NCI-H82 (cell line): ENCODE results near the gene KHDRBS1.
"Not testable (repeated sequence)": the region's sequence is repeated elsewhere in the genome, so short reads cannot be mapped to it uniquely, and the experiment has no call there.

Experiments used
- DNase-seq: peaks from one replicate; lab custom pipeline; 2025; lab: John Stamatoyannopoulos, UW

The KHDRBS1 gene

DNA sequence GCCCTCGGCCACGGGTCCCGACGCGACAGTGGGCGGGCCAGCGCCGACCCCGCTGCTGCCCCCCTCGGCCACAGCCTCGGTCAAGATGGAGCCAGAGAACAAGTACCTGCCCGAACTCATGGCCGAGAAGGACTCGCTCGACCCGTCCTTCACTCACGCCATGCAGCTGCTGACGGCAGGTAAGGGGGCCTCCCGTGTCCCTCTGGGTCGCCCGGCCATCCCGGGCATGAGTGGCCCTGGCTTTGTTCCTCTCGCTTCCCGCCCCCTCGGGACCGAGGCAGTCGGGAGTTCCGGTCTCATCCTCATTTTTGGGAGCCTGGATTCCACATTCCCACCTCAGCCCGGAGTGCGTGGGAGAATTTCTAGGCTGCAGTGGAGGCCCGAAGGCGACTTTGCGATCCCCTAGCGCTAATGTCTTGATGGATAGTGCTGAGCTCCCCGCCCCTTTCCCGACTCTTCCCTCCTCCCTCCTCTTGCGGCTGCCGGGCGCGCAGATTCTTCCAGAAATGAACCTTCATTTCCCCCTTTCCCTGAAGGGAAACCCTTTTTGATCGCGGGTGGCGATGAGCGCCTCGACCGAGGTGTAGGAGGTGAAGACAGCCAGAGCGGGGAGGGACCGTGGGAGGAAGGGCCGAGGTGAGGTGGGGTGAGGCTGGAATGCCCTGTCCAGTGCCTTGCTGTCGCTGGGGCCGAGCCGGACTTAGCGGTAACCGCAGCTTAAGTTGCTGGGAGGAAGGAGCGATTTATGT is 705 bp downstream of the KHDRBS1 start:
- peak; percentile 72 for DNase-seq

DNA sequence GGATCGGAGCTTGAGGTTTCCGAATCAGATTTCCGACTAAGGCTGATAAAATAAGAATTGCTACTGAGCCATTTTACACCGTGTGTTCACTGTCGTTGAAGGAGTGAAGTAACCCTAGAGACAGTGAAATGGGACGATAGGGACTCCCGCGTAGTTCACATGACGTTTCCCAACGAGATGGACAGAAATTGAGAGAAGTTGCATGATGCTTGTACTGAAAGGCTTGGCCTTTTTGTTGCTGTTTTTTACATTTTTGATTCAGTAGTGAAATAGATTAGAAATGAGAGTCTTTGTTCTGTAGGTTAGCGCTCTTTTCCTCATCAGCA is 1.2 kb downstream of the KHDRBS1 start:
- DNase-seq, result no peak

DNA sequence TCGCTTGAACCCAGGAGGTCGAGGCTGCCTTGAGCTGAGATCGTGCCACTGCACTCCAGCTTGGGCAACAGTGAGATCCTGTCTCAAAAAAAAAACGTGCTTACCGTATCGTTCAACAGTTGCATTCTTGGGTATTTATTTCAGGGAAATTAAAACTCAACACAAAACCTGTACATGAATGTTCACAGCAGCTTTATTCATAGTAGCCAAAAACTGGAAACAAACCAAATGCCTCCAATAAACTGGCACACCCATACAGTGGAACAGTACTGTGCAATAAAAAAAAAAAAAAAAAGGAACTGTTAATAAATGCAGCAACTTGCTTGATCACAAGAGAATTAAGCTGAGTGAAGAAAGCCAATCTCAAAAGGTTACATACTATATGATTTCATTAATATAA is 6.7 kb downstream of the KHDRBS1 start:
- no peak for DNase-seq

- not testable (repeated sequence) for DNase-seq
Observed at GRCh38 chr1:32021574-32022018, 7.9 kb downstream of the KHDRBS1 start.

DNA sequence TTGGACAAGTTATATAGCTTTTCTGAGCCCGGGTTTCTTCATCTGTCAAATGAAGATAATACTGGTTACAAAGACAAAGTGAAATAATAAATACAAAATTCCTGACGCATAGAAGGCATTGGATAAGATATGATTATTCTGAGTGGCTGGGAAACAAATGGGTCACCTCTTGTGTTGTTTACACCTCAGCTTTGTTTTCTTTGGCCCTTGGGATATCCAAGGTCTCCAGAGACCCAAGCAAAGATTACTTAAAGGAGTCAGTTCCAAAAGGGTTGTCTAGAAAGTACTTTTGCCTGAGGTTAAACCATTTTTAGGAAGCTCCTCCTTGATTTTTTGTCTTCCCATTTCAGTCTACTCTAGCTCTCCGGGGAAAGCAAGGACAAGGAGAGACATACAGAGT is 9.7 kb downstream of the KHDRBS1 start:
- no peak for DNase-seq

DNA sequence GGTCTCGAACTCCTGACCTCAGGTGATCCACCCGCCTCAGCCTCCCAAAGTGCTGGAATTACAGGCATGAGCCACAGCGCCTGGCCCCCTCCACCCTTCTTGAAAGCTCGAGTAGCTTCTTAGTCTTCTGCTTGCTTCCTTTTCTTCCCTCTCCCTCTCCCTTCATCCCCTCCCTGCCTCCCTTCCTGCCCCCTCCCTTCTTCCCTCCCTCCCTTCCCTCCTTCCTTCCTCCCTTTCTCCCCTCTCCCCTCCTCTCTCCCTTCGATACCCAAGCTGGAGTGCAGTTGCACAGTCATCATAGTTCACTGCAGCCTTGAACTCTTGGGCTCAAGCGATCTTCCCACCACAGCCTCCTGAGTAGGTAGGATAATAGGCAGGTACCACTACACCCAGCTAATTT is 11.8 kb downstream of the KHDRBS1 start:
- no peak for DNase-seq

DNA sequence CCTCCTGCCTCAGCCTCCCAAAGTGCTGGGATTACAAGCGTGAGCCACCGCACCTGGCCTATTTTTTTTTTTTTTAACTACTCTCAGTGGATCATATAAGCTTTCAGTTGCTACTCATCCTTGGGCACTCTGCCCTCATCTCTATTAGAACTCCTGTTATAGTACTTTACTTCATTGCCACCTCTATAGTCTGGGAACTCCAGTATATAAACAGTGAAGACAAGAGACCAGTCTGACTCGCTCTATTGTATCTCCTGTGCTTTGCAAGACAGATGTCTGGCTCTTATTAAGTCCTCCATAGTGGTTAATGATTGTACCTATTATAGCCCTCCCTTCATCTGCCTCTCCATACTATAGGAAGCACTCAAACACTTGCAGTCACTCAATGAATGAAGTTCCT is 15.1 kb downstream of the KHDRBS1 start:
- peak; percentile 18 for DNase-seq

- DNase-seq, result peak; percentile 73
Observed at GRCh38 chr1:32031578-32032274, 18.1 kb downstream of the KHDRBS1 start.

DNA sequence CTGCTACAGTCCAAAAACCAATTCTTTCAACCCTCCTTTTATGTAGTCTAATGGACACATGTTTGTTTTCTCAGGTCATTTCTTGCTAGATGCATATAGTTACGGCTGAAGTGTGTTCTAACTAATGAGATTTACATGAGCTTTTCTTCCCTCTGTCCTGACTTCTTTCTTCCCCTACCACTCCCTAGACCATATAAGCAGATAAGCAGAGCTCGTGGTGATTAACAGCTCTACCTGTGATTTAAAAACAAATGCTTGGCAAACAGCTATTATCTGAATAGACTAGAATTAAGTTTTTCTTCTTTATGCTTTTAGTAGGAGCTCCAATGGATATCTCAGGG is 18.6 kb downstream of the KHDRBS1 start:
- peak; percentile 78 for DNase-seq

DNA sequence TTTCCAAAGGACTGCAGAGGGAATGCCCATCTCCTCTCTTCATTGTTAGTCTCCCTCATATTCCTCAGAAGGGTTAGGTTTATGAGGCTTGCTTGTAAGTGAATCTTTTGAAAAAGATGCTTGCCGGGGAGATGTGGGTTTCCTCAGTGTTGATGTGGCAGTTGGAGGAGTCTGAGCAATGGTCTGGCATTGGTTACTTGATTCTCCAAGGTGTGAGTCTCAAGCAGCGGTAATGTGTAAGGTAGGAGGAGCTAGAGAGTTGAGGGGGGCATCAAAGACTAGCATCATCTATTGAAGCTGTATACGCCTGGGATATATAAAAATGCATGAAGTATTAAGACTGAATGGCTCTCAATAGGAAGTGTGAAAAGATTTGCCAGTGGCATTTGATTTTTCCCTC is 21.5 kb downstream of the KHDRBS1 start:
- DNase-seq, result no peak

DNA sequence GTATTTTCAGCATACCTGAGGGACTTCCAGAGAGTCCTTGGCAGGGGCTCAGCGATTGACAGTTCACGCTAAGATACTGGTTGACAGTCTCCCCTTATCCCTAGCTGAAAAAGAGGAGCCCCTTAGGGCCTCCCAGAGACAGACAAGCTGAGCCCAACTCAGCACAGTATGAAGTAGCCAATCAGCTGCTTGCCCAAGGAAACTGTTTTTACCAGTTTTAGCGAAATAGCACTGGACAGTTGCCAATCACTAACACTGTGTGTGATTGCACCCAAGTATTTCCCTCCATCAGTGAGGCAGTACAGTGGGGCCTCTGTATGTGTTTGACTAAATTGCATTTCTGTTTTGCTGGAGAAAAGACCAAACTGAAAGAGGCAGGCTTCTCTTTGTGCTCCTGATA is 27.0 kb downstream of the KHDRBS1 start:
- no peak for DNase-seq

DNA sequence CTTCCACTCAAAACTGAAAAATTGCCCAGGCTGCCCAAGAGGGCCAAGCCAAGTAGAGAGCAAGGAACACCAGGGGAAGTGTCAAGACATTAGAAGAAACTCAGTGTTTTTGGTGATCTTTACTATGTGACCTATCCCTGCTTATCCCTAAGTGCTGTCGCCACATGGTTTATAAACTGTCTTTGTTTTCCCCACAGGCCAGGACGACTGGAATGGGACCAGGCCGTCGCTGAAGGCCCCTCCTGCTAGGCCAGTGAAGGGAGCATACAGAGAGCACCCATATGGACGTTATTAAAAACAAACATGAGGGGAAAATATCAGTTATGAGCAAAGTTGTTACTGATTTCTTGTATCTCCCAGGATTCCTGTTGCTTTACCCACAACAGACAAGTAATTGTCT is 28.7 kb downstream of the KHDRBS1 start:
- DNase-seq, result peak; percentile 28

- DNase-seq, result no peak
Observed at GRCh38 chr1:32044234-32044633, 30.6 kb downstream of the KHDRBS1 start.

GRCh38 chr1:32045772-32046171 is 32.1 kb downstream of the KHDRBS1 start:
- DNase-seq, result no peak

DNA sequence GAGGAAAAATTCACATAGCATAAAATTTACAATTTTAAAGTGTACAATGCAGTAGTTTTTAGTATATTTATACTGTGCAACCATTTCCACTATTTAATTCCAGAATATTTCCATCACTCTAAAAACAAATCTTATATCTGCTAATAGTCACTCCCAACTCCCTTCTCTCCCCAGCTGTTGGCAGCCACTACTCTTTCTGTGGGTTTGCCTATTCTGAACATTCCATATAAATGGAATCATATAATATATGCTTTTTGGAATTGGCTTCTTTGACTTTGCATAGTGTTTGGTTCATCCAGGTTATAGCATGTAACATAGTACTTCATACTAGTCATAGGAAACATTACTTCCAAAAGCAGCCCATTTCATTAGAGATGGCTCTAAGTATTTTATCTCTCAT is 34.0 kb downstream of the KHDRBS1 start:
- no peak for DNase-seq

DNA sequence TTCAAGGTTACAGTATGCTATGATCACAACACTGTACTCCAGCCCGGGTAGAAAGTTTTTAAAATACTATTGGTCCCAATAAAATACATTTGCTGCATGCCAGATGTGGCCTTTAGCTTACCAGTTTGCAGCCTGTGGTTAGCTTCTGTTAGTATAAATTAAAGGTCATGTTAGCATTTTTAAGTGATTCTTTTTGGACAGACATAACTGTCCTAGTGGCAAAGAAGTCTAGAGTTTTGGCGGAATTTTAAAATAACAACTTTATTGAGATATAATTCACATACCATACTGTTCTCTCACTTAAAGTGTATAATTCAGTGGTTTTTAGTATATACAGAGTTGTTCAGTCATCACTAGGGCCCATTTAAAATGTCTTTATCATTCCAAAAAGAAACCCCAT is 34.8 kb downstream of the KHDRBS1 start:
- DNase-seq, result no peak

- no peak for DNase-seq
Observed at GRCh38 chr1:32051706-32052105, 38.0 kb downstream of the KHDRBS1 start.

DNA sequence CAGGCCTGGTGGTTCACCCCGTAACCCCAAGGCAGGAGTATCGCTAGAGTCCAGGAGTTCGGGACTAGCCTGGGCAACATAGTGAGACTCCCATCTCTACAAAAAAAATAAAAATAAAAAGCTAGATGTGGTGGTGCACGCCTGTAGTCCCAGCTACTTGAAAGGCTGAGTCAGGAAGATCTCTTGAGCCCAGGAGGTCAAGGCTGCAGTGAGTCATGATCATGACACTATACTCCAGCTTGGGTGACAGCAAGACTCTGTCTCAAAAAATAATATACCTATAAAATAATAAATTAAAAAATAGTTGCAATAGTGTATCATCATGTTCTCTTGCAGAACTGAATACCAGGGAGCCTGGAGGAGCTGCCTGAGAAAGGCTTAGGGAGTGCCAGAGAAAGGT is 39.2 kb downstream of the KHDRBS1 start:
- no peak for DNase-seq

- no peak for DNase-seq
Observed at GRCh38 chr1:32055416-32055815, 41.7 kb downstream of the KHDRBS1 start.

GRCh38 chr1:32056598-32056997 is 42.9 kb downstream of the KHDRBS1 start:
- no peak for DNase-seq

DNA sequence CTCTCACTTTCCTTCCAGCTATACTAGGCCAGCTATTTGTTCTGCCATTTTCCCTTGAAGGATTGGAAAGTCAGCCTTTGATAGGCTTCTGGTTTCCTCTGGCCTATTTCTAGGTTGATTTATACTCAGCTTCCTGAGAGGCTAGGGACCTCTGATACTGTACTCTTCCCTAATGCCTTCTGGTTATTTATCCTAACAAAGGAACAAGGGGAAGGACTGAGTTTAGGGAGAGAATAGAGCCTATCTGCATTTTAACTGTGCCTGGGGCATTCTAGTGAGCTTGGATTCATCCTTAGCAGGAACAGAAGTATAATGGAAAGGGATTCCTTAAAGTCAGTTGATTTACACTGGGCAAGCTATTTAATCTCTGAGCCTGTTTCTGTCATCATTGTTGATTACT is 47.2 kb downstream of the KHDRBS1 start:
- DNase-seq, result no peak

DNA sequence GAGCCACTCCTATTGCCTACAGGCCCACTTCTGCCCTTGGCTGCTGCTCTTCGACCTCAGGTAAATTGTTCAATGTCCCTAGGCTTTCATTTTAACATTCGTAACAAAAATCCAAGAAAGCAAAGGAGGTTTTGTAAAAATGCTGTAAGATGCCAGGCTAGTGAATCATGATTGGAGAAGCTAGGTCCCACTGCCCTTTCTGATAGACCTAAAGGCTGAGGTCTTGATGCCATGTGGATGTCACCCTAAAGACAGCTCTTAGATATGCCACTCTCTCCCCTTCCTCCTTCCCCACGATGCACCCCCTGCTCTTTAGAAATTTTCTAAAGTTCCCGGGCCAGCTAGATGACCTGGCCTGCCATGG is 49.2 kb downstream of the KHDRBS1 start:
- DNase-seq, result no peak

DNA sequence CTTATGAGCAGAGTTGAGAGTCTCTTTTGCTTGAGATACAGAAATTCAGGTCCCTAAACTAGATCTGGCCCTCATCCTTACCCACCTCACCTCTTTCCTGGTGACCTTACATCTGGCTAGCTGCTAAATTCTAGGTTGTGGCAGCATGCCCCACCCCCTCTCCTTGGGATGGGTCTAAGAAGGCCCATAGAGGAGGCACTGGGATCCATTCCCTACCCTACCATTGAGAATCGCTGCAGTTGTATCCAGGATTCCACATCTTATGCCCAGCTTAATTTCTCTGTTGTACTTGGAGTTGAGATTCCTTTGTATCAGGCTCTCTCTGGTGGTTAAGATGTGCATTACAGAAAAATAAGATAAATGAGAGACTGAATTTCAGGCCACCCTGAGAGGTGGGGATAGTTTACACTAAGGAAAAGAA is 49.6 kb downstream of the KHDRBS1 start:
- peak; percentile 76 for DNase-seq
